ENCODE measurements around the gene BCL2L12.

GRCh38 chr19:49651029-49651819 lies 14.5 kb upstream of the BCL2L12 start:
- TF ChIP-seq POLR2A (IDR thresholded peaks at IDR 0.05) (no peak), CTCF (IDR thresholded peaks at IDR 0.05) (no peak)

Measured in adrenal gland (tissue), 5 donors.